ENCODE results near the gene MSI2.

Gene MSI2

GRCh38 chr17:57556977-57557376 lies 300.7 kb downstream of the MSI2 start:
- no peak for DNase-seq (ENCODE audit: low read depth)

- DNase-seq (ENCODE audit: low read depth): no peak
Measured at GRCh38 chr17:57557416-57557815, 301.1 kb downstream of the MSI2 start.

GRCh38 chr17:57557834-57558681 lies 301.7 kb downstream of the MSI2 start:
- peak; percentile 90 for DNase-seq (ENCODE audit: low read depth)

- DNase-seq (ENCODE audit: low read depth): no peak
Measured at GRCh38 chr17:57559226-57559625, 302.9 kb downstream of the MSI2 start.

GRCh38 chr17:57559634-57560318 lies 303.5 kb downstream of the MSI2 start:
- no peak for DNase-seq (ENCODE audit: low read depth)

- DNase-seq (ENCODE audit: low read depth): no peak
Measured at GRCh38 chr17:57560319-57560705, 304.0 kb downstream of the MSI2 start.

GRCh38 chr17:57561072-57561861 lies 304.9 kb downstream of the MSI2 start:
- no peak for DNase-seq (ENCODE audit: low read depth)

- DNase-seq (ENCODE audit: low read depth): no peak
Measured at GRCh38 chr17:57562184-57562698, 305.9 kb downstream of the MSI2 start.

- no peak for DNase-seq (ENCODE audit: low read depth)
Measured at GRCh38 chr17:57563958-57564357, 307.6 kb downstream of the MSI2 start.

- no peak for DNase-seq (ENCODE audit: low read depth)
Measured at GRCh38 chr17:57565176-57565575, 308.9 kb downstream of the MSI2 start.

- DNase-seq (ENCODE audit: low read depth): no peak
Measured at GRCh38 chr17:57566721-57567120, 310.4 kb downstream of the MSI2 start.

GRCh38 chr17:57567251-57567650 lies 310.9 kb downstream of the MSI2 start:
- DNase-seq (ENCODE audit: low read depth): no peak

- DNase-seq (ENCODE audit: low read depth): no peak
Measured at GRCh38 chr17:57568340-57568739, 312.0 kb downstream of the MSI2 start.

GRCh38 chr17:57569021-57569420 lies 312.7 kb downstream of the MSI2 start:
- no peak for DNase-seq (ENCODE audit: low read depth)

GRCh38 chr17:57569853-57570252 lies 313.5 kb downstream of the MSI2 start:
- no peak for DNase-seq (ENCODE audit: low read depth)

- DNase-seq (ENCODE audit: low read depth): no peak
Measured at GRCh38 chr17:57570724-57571344, 314.5 kb downstream of the MSI2 start.

GRCh38 chr17:57572062-57572461 lies 315.7 kb downstream of the MSI2 start:
- DNase-seq (ENCODE audit: low read depth): no peak

- DNase-seq (ENCODE audit: low read depth): no peak
Measured at GRCh38 chr17:57572600-57572999, 316.3 kb downstream of the MSI2 start.

- peak; percentile 60 for DNase-seq (ENCODE audit: low read depth)
Measured at GRCh38 chr17:57574040-57574513, 317.8 kb downstream of the MSI2 start.

GRCh38 chr17:57576744-57577143 lies 320.4 kb downstream of the MSI2 start:
- no peak for DNase-seq (ENCODE audit: low read depth)

- DNase-seq (ENCODE audit: low read depth): peak; percentile 89
Measured at GRCh38 chr17:57577751-57578607, 321.7 kb downstream of the MSI2 start.
